Left ventricle myocardium inferior (tissue), 1 donor: Measurements from ENCODE around the gene CACNA1C. TPM values are rescaled to one million over a fixed set of nuclear protein-coding genes. Genes with fewer than 3 reads are reported as not detected.
A peak's percentile ranks its signal among the peaks of the same experiment; 100 is the strongest.

Source experiments
- DNase-seq: peaks from one replicate; pipeline ENCODE4 v3.0.0-alpha.2; 2020
- H3K27ac ChIP-seq: fragments of 200-600 bp; replicated peaks from 2 replicates; pipeline ENCODE4 v1.8.0; 2021
- H3K27me3 ChIP-seq: fragments of 200-600 bp; 2 replicates; pipeline ENCODE4 v1.8.0; 2021; ENCODE audit warnings: low read depth
- H3K36me3 ChIP-seq: fragments of 200-600 bp; 2 replicates; pipeline ENCODE4 v1.8.0; 2021
- H3K4me1 ChIP-seq: fragments of 200-600 bp; 2 replicates; pipeline ENCODE4 v1.8.0; 2021
- H3K4me3 ChIP-seq: fragments of 200-600 bp; 2 replicates; pipeline ENCODE4 v1.8.0; 2021; ENCODE audit warnings: mild to moderate bottlenecking, moderate library complexity
- H3K9me3 ChIP-seq: fragments of 200-600 bp; replicated peaks from 2 replicates; pipeline ENCODE4 v1.8.0; 2021
- intact Hi-C: fragments of 100-400 bp; cut with micrococcal nuclease; formaldehyde crosslinking; loops from one replicate; pipeline ENCODE4 v1.11.0; 2022
- total RNA-seq: library from RNA; stranded (reverse); fragmentation: NEBNext Ultra II Directional; extraction: Animal tissue kit (Norgen Biotek cat#: 25700); gene quantifications from one replicate; pipeline ENCODE4 v1.2.1, GENCODE V29; 2021
- TF ChIP-seq, protein P1 (sequence below): fragments of 200-600 bp; IDR thresholded peaks from 2 replicates; pipeline ENCODE4 v1.8.0; 2021; ENCODE audit warnings: antibody characterized with exemption, mild to moderate bottlenecking, borderline replicate concordance
- donor health status: DM: no; HTN: yes; CAD: no; lungs with severe emphysema.

Gene CACNA1C
- total RNA-seq, 1 donor from 2014 or later, result 137 TPM

DNA sequence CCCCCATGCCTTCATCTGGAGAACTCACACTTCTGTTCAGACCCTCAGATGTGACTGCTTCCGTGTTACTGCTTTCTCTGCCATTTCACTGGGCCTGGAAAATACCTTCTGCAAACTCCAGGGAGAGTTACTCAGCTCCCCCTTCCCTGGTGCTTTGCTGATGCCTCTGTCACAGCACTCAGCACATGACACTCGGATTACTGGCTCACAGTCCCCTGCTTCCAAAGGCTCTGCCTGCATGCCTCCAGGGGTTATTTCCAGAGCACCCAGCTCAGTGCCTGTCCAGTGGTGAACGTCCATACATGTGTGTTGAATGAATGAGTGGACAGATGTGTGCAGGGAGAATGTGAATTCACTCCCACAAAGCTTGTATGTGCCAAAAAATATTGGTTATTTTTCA, 504.8 kb downstream of the CACNA1C start:
- no peak overlapping the region for H3K27ac ChIP-seq
- no peaks in the 10 kb centered on the region for H3K27me3 ChIP-seq
- no peak overlapping the region for H3K4me3 ChIP-seq
- peaks cover 52% of the 10 kb centered on the region for H3K36me3 ChIP-seq
- H3K4me1 ChIP-seq, result peaks cover 46% of the 10 kb centered on the region
- TF ChIP-seq, protein P1, sequence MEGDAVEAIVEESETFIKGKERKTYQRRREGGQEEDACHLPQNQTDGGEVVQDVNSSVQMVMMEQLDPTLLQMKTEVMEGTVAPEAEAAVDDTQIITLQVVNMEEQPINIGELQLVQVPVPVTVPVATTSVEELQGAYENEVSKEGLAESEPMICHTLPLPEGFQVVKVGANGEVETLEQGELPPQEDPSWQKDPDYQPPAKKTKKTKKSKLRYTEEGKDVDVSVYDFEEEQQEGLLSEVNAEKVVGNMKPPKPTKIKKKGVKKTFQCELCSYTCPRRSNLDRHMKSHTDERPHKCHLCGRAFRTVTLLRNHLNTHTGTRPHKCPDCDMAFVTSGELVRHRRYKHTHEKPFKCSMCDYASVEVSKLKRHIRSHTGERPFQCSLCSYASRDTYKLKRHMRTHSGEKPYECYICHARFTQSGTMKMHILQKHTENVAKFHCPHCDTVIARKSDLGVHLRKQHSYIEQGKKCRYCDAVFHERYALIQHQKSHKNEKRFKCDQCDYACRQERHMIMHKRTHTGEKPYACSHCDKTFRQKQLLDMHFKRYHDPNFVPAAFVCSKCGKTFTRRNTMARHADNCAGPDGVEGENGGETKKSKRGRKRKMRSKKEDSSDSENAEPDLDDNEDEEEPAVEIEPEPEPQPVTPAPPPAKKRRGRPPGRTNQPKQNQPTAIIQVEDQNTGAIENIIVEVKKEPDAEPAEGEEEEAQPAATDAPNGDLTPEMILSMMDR, result no peak
- intact Hi-C loops, result no loop called here
- DNase-seq, result no peak
- no peaks in the 10 kb centered on the region for H3K9me3 ChIP-seq

DNA sequence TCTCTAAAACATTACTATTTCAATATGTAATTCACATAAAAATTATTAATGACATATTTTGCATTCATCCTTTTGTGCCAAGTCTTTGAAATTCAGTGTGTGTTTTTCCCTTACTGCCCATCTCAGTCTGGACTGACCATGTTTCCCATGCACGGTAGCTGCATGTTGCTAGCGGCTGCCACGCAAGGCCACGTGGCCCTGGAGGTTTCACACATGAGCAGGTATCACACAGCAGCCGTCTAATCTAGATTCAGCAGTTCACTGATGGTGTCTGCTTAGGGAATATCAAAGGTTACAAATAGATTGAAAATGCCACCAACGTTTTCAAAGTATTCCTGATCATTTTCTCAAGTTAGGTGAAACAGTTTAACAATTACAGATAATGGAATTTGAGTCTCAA, 507.1 kb downstream of the CACNA1C start:
- Histone ChIP-seq H3K27ac (no peak overlapping the region), H3K4me3 (no peak overlapping the region), H3K4me1 (peaks cover 36% of the 10 kb centered on the region), H3K9me3 (no peaks in the 10 kb centered on the region), H3K27me3 (no peaks in the 10 kb centered on the region), H3K36me3 (peaks cover 40% of the 10 kb centered on the region)
- intact Hi-C loops, result no loop called here
- TF ChIP-seq, protein P1, result no peak
- no peak for DNase-seq

DNA sequence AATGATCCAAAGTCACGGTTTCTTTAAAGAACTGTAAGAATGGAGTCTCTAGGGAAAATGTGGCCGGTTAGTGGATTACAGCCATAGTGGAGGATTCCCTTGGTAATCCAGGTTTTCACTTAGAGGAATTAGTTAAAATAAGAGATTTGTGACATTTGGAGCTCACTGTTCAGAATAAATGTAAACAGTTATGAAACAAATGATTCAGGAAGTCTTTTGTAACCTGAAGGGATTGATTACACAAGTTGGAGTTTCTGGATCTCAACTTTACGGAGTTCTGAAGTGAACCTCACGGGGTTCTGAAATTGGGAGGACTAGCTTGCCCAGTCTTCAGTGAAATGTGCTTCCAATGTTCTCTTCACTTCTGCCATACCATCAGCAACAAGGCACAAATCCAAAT, 507.6 kb downstream of the CACNA1C start:
- Histone ChIP-seq H3K4me3 (no peak overlapping the region), H3K4me1 (peaks cover 36% of the 10 kb centered on the region), H3K27ac (peak overlapping the region; percentile 66), H3K36me3 (peaks cover 36% of the 10 kb centered on the region), H3K27me3 (no peaks in the 10 kb centered on the region), H3K9me3 (no peaks in the 10 kb centered on the region)
- no peak for DNase-seq
- intact Hi-C loops, result no loop called here
- TF ChIP-seq, protein P1, result no peak

DNA sequence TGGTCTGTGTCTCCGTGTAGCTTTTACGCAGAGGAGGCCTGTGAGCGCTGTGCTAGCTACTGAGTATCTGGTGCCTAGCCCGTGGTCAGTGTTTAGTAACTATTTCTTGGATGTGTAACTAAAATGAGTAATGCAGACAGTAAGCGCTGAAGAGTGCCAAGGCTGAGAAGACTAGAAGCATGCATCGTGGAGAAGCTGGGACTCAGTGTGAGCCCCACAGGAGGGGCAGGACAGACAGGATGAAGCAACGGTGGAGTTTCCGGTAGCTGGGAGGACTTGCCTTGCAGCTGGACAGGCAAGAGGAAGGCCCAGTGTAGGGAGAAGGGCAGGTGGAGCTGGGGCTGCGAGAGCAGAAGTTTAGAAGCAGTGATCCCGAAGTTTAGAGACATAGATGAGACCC, 508.6 kb downstream of the CACNA1C start:
- TF ChIP-seq, protein P1, result no peak
- Histone ChIP-seq H3K4me3 (no peak overlapping the region), H3K4me1 (peaks cover 36% of the 10 kb centered on the region), H3K9me3 (no peaks in the 10 kb centered on the region), H3K27ac (peak overlapping the region; percentile 66), H3K36me3 (peaks cover 28% of the 10 kb centered on the region), H3K27me3 (no peaks in the 10 kb centered on the region)
- DNase-seq, result no peak
- intact Hi-C loops, result no loop called here

DNA sequence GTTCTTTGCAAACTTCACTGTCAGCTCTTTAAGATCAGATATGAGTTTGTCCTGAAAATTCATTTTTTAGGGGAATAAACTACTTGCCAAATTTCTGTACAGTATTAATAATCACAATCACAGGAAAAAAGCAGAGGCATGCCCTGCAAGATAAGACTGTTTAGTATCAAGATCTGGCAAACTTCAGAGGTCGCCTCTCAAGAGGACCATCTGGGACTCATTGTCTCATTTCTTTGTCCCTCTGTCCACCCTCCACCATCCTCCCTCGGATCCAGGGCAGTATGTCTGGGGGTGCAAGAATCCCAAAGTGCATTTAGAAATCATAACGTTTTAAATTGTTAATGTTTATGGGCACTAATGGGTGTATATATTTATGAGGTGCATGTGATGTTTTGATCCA, 509.6 kb downstream of the CACNA1C start:
- Histone ChIP-seq H3K9me3 (no peaks in the 10 kb centered on the region), H3K4me3 (no peak overlapping the region), H3K36me3 (peaks cover 21% of the 10 kb centered on the region), H3K27ac (peak overlapping the region; percentile 66), H3K4me1 (peaks cover 29% of the 10 kb centered on the region), H3K27me3 (no peaks in the 10 kb centered on the region)
- TF ChIP-seq, protein P1, result no peak
- intact Hi-C loops, result no loop called here
- DNase-seq, result no peak

DNA sequence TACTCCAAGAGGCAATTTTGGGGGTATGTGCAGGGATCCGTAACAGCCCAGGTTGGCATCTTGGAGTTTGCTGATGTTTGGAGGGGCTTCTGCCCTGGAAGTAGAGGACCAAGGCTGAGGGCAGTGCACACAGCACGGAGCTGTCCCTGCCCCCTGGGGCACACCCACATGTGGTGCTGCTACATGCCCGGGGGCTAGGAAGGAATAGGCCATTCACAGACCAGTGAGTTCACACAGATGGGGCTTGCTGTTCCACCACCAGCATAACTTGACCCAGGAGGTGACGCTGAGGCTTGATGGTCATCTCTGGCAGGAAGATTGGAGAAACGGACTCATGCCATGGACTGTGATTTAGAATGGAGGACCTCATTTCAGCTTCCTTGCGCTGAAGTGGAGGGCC, 510.9 kb downstream of the CACNA1C start:
- intact Hi-C loops, result no loop called here
- no peak for DNase-seq
- H3K36me3 ChIP-seq, result peaks cover 22% of the 10 kb centered on the region
- TF ChIP-seq, protein P1, result no peak
- peaks cover 29% of the 10 kb centered on the region for H3K4me1 ChIP-seq
- no peaks in the 10 kb centered on the region for H3K9me3 ChIP-seq
- no peak overlapping the region for H3K4me3 ChIP-seq
- no peak overlapping the region for H3K27ac ChIP-seq
- H3K27me3 ChIP-seq, result no peaks in the 10 kb centered on the region
